Hepatocyte (in vitro differentiated cells): ENCODE data around the gene ILRUN. TPM values are rescaled to one million over a fixed set of nuclear protein-coding genes. Genes with fewer than 3 reads are reported as not detected.
"Not testable (repeated sequence)": the region's sequence is repeated elsewhere in the genome, so short reads cannot be mapped to it uniquely, and the experiment has no call there.

Experiments
- DNase-seq: peaks from one replicate; pipeline ENCODE4 v3.0.0-alpha.2; 2016; ENCODE audit warnings: low spot score
- H2AFZ ChIP-seq: fragments of 200-600 bp; sonication (generic); 2 replicates; pipeline ENCODE4 v1.6.0; 2016; ENCODE audit warnings: antibody characterized with exemption, mild to moderate bottlenecking
- H3K27ac ChIP-seq: fragments of 200-600 bp; sonication (generic); 2 replicates; pipeline ENCODE4 v1.5.1; 2016; ENCODE audit warnings: mild to moderate bottlenecking
- H3K27me3 ChIP-seq: fragments of 200-600 bp; sonication (generic); 2 replicates; pipeline ENCODE4 v1.6.1; 2016
- H3K36me3 ChIP-seq: fragments of 200-600 bp; sonication (generic); replicated peaks from 2 replicates; pipeline ENCODE4 v1.5.1; 2016; ENCODE audit warnings: low read depth; ENCODE audit not compliant: insufficient read depth
- H3K4me1 ChIP-seq: fragments of 200-600 bp; sonication (generic); 2 replicates; pipeline ENCODE4 v1.5.1; 2016; ENCODE audit warnings: mild to moderate bottlenecking, moderate library complexity; ENCODE audit not compliant: insufficient read depth
- H3K4me2 ChIP-seq: fragments of 200-600 bp; sonication (generic); 2 replicates; pipeline ENCODE4 v1.6.0; 2016
- H3K4me3 ChIP-seq: fragments of 200-600 bp; sonication (generic); 2 replicates; pipeline ENCODE4 v1.5.1; 2016; ENCODE audit warnings: mild to moderate bottlenecking
- H3K79me2 ChIP-seq: fragments of 200-600 bp; sonication (generic); 2 replicates; pipeline ENCODE4 v1.6.0; 2017; ENCODE audit warnings: mild to moderate bottlenecking
- H3K9me2 ChIP-seq: fragments of 200-600 bp; sonication (generic); replicated peaks from 2 replicates; pipeline ENCODE4 v1.6.0; 2017; ENCODE audit warnings: mild to moderate bottlenecking; ENCODE audit not compliant: insufficient read depth
- H3K9me3 ChIP-seq: fragments of 200-600 bp; sonication (generic); 2 replicates; pipeline ENCODE4 v1.5.1; 2016; ENCODE audit warnings: low read depth, mild to moderate bottlenecking
- H4K20me1 ChIP-seq: fragments of 200-600 bp; sonication (generic); 2 replicates; pipeline ENCODE4 v1.6.0; 2016; ENCODE audit warnings: mild to moderate bottlenecking; ENCODE audit not compliant: insufficient read depth, poor library complexity, severe bottlenecking
- EZH2 ChIP-seq: fragments of 200-600 bp; sonication (generic); IDR thresholded peaks from 2 replicates; pipeline ENCODE4 v1.6.1; 2016; ENCODE audit warnings: antibody characterized with exemption, mild to moderate bottlenecking, borderline replicate concordance
- EZH2phosphoT487 ChIP-seq: fragments of 200-600 bp; sonication (generic); IDR thresholded peaks from one replicate; pipeline ENCODE4 v1.6.1; 2018; ENCODE audit warnings: antibody characterized with exemption, mild to moderate bottlenecking, low read depth, moderate library complexity; ENCODE audit not compliant: unreplicated experiment, severe bottlenecking
- WGBS: methylation state at CpG from one replicate; pipeline ENCODE4 v1.1.6; 2016; ENCODE audit warnings: low lambda C conversion rate; ENCODE audit errors: missing lambda C conversion rate; 5-methylcytosine and 5-hydroxymethylcytosine counted together
- polyA plus RNA-seq: library from polyadenylated mRNA; unstranded; fragments of >200 nt; fragmentation: Nextera tagmentation; extraction: Ambion mirVana; gene quantifications from 2 replicates; pipeline ENCODE4 v1.2.1, GENCODE V29; 2016
- total RNA-seq: library from RNA; depleted of rRNA; stranded (reverse); fragments of >200 nt; gene quantifications from 2 replicates; pipeline ENCODE4 v1.2.3, GENCODE V29; 2014
- TF ChIP-seq, protein P1 (sequence below): fragments of 200-600 bp; sonication (generic); IDR thresholded peaks from 2 replicates; pipeline ENCODE4 v1.5.1; 2016; ENCODE audit warnings: antibody characterized with exemption, mild to moderate bottlenecking; ENCODE audit not compliant: poor library complexity

The ILRUN gene
- total and polyA plus RNA-seq, 2 experiments from 2014 or later = 12.7 to 61.3 TPM

DNA sequence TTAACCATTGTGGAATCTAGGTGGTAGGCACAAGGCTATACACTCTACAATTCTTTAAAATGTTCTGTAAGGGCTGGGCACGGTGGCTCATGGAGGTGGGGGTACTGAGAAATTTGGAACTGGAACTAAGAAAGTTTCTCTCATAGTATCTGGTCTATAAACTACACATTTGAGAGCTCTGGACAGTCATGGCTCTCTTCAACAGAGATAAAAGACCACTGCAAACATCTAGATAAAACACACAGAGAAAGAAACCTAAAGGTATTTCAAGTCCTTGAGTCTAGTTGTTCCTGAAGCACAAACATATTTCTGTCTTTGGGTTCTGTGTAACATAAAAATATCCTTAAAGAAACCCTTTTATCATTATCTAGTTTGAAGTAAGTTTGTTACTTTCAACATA lies 35.2 kb downstream of the ILRUN start:
- no peak for DNase-seq
- Histone ChIP-seq H3K4me2 (no peak overlapping the region), H3K9me3 (no peaks in the 10 kb centered on the region), H3K4me3 (no peak overlapping the region), H2AFZ (no peak overlapping the region), H3K27me3 (no peaks in the 10 kb centered on the region), H3K9me2 (no peaks in the 10 kb centered on the region), H4K20me1 (peaks cover 9% of the 10 kb centered on the region), H3K4me1 (peaks cover 17% of the 10 kb centered on the region), H3K27ac (no peak overlapping the region), H3K36me3 (no peaks in the 10 kb centered on the region), H3K79me2 (peaks cover 88% of the 10 kb centered on the region)
- TF ChIP-seq, protein P1, sequence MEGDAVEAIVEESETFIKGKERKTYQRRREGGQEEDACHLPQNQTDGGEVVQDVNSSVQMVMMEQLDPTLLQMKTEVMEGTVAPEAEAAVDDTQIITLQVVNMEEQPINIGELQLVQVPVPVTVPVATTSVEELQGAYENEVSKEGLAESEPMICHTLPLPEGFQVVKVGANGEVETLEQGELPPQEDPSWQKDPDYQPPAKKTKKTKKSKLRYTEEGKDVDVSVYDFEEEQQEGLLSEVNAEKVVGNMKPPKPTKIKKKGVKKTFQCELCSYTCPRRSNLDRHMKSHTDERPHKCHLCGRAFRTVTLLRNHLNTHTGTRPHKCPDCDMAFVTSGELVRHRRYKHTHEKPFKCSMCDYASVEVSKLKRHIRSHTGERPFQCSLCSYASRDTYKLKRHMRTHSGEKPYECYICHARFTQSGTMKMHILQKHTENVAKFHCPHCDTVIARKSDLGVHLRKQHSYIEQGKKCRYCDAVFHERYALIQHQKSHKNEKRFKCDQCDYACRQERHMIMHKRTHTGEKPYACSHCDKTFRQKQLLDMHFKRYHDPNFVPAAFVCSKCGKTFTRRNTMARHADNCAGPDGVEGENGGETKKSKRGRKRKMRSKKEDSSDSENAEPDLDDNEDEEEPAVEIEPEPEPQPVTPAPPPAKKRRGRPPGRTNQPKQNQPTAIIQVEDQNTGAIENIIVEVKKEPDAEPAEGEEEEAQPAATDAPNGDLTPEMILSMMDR = no peak
- TF ChIP-seq EZH2 (no peak), EZH2phosphoT487 (no peak)
- WGBS = 77% methylated on average over 1 of the region's 1 CpG

DNA sequence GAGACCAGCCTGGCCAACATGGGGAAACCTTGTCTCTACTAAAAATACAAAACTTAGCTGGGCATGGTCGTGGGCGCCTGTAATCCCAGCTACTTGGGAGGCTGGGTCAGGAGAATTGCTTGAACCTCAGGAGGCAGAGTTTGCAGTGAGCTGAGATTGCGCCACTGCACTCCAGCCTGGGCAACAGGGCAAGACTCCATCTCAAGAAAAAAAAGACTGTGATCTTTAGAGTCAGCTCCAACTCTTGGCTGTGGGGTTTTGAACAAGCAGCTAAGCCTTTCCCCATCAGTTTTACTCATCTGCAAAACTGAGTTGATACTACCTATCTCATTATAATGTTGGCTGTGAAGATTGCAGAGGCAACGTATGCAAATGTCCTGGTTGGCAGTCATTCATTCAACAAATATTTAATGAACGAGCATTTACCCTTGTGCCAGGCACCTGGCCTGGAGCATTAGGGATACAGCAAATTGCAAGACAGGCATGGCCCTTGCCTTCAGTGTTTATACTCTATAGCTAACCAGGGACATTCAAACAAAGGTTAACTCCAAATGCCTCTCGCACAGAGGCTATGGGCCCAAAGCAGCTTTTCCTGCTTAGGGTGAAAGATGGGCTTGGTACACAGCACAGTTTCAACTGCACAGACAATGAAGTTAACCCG lies 37.8 kb downstream of the ILRUN start:
- H3K9me3 ChIP-seq = no peaks in the 10 kb centered on the region
- peak overlapping the region; percentile 78 for H3K27ac ChIP-seq
- H3K36me3 ChIP-seq = no peaks in the 10 kb centered on the region
- no peaks in the 10 kb centered on the region for H3K9me2 ChIP-seq
- H3K27me3 ChIP-seq = no peaks in the 10 kb centered on the region
- no peak for TF ChIP-seq EZH2phosphoT487
- no peak overlapping the region for H3K4me3 ChIP-seq
- 92% methylated on average over 7 of the region's 7 CpGs for WGBS
- H3K4me1 ChIP-seq = peaks cover 24% of the 10 kb centered on the region
- peaks cover 87% of the 10 kb centered on the region for H3K79me2 ChIP-seq
- H4K20me1 ChIP-seq = peaks cover 6% of the 10 kb centered on the region
- H3K4me2 ChIP-seq = no peak overlapping the region
- DNase-seq = no peak
- no peak overlapping the region for H2AFZ ChIP-seq

DNA sequence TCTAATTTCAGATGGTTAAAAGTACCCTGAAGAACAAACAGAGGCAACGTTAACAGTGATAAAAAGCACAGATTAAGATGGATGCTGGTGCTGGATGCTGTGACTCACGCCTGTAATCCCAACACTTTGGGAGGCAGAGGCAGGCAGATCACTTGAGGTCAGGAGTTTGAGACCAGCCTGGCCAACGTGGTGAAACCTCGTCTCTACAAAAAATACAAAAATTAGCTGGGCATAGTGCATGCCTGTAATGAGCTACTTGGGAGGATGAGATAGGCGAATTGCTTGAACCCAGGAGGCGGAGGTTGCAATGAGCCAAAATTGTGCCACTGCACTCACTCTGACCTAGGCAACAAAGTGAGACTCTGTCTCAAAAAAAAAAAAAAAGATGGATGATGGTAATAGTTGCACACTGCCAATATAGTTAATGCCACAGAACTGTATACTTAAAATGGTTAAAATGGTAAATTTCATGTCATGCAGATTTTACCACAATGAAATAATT lies 38.5 kb downstream of the ILRUN start:
- Histone ChIP-seq H3K79me2 (peaks cover 87% of the 10 kb centered on the region), H3K4me2 (peak overlapping the region; percentile 74), H3K4me1 (peaks cover 24% of the 10 kb centered on the region), H3K27ac (peak overlapping the region; percentile 78)
- not testable (repeated sequence) for DNase-seq, H3K27me3 ChIP-seq, H3K9me3 ChIP-seq, H3K4me3 ChIP-seq, H4K20me1 ChIP-seq, H2AFZ ChIP-seq, H3K9me2 ChIP-seq, H3K36me3 ChIP-seq
- 59% methylated on average over 6 of the region's 6 CpGs for WGBS

DNA sequence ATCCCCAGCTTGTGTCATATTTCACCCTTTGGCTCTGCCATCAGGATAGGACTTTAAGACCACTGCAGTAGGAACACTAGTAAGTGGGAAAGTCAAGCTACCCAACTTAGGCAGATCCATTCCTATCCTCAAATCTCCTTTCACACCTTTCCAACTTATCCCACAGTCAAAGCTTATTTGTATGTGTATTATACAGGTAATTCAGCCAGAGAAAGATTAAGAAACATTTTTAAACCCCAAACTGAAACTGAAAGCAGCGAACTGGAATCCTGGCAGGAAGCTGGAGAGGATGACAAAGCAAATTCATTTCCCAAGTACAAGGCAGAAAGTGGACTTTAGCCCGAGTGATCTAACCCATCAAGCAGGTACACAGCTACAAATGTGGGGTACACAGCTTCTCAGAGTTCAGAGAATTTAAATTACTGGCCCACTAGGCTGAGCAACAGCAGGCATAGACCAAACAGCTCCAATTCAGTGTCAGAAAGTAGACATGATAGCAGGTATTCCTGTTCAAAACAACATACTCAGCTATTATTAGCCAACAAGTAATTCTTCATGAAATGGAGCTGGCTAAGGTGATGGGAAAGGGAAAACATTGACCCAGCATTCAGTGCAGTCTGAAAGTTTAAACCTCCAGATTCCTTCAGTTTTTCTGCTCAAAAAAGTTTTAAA lies 39.1 kb downstream of the ILRUN start:
- no peak overlapping the region for H3K4me3 ChIP-seq
- H3K27me3 ChIP-seq = no peaks in the 10 kb centered on the region
- peak; percentile 82 for DNase-seq
- no peaks in the 10 kb centered on the region for H3K36me3 ChIP-seq
- TF ChIP-seq EZH2phosphoT487 = no peak
- TF ChIP-seq, protein P1 = no peak
- TF ChIP-seq EZH2 = no peak
- peaks cover 6% of the 10 kb centered on the region for H4K20me1 ChIP-seq
- H3K79me2 ChIP-seq = peaks cover 87% of the 10 kb centered on the region
- no peaks in the 10 kb centered on the region for H3K9me2 ChIP-seq
- H3K9me3 ChIP-seq = no peaks in the 10 kb centered on the region
- 29% methylated on average over 2 of the region's 2 CpGs for WGBS
- peak overlapping the region; percentile 74 for H3K4me2 ChIP-seq
- H3K4me1 ChIP-seq = peaks cover 24% of the 10 kb centered on the region
- no peak overlapping the region for H2AFZ ChIP-seq
- H3K27ac ChIP-seq = peak overlapping the region; percentile 78
